ENCODE results near the gene KDM4C. TPM values are rescaled to one million over a fixed set of nuclear protein-coding genes. Genes with fewer than 3 reads are reported as not detected.
A peak's percentile ranks its signal among the peaks of the same experiment; 100 is the strongest.

KDM4C gene
- total and polyA plus RNA-seq, 2 of the 13 experiments (the other 11 are each of a cell fraction or from before 2014, with no cell fraction given): 19.4 to 23.6 TPM

DNA sequence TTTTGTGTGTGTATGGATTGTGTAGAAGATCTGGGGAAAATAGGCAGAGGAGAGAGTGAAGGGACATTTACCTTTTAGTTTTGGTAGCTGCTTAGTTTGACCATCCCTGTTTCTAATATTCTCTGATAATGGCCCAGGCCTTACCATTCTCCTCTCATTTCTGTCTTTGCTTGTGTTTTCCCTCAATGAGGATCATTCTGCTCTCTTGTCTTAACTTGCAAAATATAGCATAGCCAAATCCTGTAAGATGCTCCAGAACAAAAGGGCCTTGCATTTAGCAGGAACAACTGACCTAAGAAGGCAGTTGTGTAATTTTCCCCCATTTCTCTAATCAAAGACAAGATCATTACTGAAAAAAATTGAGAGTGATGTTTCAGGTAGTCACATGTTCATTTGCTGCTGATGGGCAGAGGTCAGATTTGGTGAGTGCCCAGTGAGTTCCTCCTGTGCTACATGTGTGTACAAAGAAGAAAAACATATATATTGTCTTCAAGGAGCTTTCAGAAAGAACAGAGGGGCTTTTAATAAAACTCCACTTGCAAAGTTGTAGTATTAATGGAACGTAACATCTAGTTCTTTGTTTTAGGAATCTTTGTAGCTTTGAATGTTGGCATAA is 139.5 kb downstream of the KDM4C start (continued):
- no peak for TF ChIP-seq KAT7 (CRISPR knock-in tag; IDR thresholded peaks at IDR 0.05; ENCODE audit: borderline replicate concordance)
- TF ChIP-seq, protein P1, sequence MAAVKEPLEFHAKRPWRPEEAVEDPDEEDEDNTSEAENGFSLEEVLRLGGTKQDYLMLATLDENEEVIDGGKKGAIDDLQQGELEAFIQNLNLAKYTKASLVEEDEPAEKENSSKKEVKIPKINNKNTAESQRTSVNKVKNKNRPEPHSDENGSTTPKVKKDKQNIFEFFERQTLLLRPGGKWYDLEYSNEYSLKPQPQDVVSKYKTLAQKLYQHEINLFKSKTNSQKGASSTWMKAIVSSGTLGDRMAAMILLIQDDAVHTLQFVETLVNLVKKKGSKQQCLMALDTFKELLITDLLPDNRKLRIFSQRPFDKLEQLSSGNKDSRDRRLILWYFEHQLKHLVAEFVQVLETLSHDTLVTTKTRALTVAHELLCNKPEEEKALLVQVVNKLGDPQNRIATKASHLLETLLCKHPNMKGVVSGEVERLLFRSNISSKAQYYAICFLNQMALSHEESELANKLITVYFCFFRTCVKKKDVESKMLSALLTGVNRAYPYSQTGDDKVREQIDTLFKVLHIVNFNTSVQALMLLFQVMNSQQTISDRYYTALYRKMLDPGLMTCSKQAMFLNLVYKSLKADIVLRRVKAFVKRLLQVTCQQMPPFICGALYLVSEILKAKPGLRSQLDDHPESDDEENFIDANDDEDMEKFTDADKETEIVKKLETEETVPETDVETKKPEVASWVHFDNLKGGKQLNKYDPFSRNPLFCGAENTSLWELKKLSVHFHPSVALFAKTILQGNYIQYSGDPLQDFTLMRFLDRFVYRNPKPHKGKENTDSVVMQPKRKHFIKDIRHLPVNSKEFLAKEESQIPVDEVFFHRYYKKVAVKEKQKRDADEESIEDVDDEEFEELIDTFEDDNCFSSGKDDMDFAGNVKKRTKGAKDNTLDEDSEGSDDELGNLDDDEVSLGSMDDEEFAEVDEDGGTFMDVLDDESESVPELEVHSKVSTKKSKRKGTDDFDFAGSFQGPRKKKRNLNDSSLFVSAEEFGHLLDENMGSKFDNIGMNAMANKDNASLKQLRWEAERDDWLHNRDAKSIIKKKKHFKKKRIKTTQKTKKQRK (IDR thresholded peaks at IDR 0.05; ENCODE audit: low read length): no peak
- peak; percentile 13; the same call in 1 of the 2 replicates for TF ChIP-seq POLR2G (IDR thresholded peaks at IDR 0.05; ENCODE audit: low read depth, low read length)
- TF ChIP-seq JUNB (CRISPR knock-in tag; IDR thresholded peaks at IDR 0.05; ENCODE audit: borderline replicate concordance): no peak
- TF ChIP-seq SRF (IDR thresholded peaks at IDR 0.05; ENCODE audit: low read depth, low read length): no peak
- TF ChIP-seq NFKB2 (CRISPR knock-in tag; IDR thresholded peaks at IDR 0.05; ENCODE audit: borderline replicate concordance): no peak
- TF ChIP-seq, protein P2, sequence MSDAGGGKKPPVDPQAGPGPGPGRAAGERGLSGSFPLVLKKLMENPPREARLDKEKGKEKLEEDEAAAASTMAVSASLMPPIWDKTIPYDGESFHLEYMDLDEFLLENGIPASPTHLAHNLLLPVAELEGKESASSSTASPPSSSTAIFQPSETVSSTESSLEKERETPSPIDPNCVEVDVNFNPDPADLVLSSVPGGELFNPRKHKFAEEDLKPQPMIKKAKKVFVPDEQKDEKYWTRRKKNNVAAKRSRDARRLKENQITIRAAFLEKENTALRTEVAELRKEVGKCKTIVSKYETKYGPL (CRISPR knock-in tag; IDR thresholded peaks at IDR 0.05): no peak
- TF ChIP-seq, protein P3, sequence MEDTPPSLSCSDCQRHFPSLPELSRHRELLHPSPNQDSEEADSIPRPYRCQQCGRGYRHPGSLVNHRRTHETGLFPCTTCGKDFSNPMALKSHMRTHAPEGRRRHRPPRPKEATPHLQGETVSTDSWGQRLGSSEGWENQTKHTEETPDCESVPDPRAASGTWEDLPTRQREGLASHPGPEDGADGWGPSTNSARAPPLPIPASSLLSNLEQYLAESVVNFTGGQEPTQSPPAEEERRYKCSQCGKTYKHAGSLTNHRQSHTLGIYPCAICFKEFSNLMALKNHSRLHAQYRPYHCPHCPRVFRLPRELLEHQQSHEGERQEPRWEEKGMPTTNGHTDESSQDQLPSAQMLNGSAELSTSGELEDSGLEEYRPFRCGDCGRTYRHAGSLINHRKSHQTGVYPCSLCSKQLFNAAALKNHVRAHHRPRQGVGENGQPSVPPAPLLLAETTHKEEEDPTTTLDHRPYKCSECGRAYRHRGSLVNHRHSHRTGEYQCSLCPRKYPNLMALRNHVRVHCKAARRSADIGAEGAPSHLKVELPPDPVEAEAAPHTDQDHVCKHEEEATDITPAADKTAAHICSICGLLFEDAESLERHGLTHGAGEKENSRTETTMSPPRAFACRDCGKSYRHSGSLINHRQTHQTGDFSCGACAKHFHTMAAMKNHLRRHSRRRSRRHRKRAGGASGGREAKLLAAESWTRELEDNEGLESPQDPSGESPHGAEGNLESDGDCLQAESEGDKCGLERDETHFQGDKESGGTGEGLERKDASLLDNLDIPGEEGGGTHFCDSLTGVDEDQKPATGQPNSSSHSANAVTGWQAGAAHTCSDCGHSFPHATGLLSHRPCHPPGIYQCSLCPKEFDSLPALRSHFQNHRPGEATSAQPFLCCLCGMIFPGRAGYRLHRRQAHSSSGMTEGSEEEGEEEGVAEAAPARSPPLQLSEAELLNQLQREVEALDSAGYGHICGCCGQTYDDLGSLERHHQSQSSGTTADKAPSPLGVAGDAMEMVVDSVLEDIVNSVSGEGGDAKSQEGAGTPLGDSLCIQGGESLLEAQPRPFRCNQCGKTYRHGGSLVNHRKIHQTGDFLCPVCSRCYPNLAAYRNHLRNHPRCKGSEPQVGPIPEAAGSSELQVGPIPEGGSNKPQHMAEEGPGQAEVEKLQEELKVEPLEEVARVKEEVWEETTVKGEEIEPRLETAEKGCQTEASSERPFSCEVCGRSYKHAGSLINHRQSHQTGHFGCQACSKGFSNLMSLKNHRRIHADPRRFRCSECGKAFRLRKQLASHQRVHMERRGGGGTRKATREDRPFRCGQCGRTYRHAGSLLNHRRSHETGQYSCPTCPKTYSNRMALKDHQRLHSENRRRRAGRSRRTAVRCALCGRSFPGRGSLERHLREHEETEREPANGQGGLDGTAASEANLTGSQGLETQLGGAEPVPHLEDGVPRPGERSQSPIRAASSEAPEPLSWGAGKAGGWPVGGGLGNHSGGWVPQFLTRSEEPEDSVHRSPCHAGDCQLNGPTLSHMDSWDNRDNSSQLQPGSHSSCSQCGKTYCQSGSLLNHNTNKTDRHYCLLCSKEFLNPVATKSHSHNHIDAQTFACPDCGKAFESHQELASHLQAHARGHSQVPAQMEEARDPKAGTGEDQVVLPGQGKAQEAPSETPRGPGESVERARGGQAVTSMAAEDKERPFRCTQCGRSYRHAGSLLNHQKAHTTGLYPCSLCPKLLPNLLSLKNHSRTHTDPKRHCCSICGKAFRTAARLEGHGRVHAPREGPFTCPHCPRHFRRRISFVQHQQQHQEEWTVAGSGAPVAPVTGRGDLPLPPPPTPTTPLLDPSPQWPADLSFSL (CRISPR knock-in tag; IDR thresholded peaks at IDR 0.05): 0 out of 2 replicates have a peak, but pooled peaks have one; percentile 12
- no peak for TF ChIP-seq CREB1 (IDR thresholded peaks at IDR 0.05)
- 0 out of 2 replicates have a peak, but pooled peaks have one; percentile 11 for TF ChIP-seq CREB1 (CRISPR knock-in tag; IDR thresholded peaks at IDR 0.05)
- TF ChIP-seq, protein P4, sequence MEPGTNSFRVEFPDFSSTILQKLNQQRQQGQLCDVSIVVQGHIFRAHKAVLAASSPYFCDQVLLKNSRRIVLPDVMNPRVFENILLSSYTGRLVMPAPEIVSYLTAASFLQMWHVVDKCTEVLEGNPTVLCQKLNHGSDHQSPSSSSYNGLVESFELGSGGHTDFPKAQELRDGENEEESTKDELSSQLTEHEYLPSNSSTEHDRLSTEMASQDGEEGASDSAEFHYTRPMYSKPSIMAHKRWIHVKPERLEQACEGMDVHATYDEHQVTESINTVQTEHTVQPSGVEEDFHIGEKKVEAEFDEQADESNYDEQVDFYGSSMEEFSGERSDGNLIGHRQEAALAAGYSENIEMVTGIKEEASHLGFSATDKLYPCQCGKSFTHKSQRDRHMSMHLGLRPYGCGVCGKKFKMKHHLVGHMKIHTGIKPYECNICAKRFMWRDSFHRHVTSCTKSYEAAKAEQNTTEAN (CRISPR knock-in tag; conservative IDR thresholded peaks at IDR 0.05): no peak
